IPS DF 19.7 (cell line): Measurements from ENCODE around the gene GABRB1.
"Not testable (repeated sequence)": the region's sequence is repeated elsewhere in the genome, so short reads cannot be mapped to it uniquely, and the experiment has no call there.

Experiments
- DNase-seq: peaks from one replicate; pipeline ENCODE4 v3.0.0-alpha.2; 2013; ENCODE audit warnings: low read depth, low spot score

The GABRB1 gene

DNA sequence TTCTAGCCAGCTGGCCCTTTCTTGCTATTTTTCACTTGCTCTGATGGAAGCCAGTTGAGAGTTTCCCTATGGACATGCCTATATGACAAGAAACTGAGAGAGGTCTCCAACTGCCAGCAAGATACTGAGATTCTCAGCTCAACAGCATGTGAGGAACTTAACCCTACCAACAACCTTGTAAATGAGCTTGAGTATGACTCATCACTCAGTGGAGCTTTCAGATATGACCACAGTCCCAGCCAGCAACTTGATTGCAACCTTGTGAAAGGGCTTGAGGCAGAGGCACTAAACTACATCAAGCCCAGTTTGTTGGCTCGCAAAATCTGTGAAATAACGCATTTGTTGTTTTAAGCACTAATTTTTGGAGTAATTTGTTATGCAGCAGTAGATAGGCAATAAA, 256.4 kb downstream of the GABRB1 start:
- DNase-seq, result peak; percentile 7

DNA sequence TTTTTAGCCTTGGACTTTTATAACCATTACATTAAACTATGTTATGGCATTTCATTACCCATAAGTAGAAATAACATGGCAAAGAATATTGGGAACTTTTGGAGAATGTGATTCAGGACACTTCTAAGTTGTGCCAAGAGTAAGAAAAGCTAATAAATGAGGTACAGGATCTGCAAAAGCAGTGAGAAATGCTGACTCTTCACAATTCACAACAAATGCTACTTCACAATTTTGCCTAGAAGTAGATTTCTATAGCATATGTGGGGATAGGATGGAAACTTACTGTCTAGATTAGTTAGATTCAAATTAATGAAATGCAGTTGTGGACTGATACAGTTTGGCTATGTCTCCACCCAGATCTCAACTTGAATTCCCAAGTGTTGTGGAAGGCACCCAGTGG, 258.4 kb downstream of the GABRB1 start:
- no peak for DNase-seq

DNA sequence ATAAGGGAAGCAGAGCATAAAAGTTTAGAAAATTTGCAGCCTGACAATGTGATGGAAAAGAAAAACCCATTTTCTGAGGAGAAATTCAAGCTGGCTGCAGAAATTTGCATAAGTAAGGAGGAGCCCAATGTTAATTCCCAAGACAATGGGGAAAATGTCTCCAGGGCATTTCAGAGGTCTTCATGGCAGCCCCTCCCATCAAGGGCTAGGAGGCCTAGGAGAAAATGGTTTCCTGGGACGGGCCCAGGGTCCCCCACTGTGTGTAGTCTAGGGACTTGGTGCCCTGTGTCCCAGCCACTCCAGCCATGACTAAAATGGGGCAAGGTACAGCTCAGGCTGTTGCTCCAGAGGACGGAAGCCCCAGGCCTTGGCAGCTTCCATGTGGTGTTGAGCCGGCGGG, 259.5 kb downstream of the GABRB1 start:
- not testable (repeated sequence) for DNase-seq

GRCh38 chr4:47309165-47309564, 277.8 kb downstream of the GABRB1 start:
- no peak for DNase-seq

- DNase-seq, result no peak
Measured at GRCh38 chr4:47312170-47312569, 280.8 kb downstream of the GABRB1 start.

DNA sequence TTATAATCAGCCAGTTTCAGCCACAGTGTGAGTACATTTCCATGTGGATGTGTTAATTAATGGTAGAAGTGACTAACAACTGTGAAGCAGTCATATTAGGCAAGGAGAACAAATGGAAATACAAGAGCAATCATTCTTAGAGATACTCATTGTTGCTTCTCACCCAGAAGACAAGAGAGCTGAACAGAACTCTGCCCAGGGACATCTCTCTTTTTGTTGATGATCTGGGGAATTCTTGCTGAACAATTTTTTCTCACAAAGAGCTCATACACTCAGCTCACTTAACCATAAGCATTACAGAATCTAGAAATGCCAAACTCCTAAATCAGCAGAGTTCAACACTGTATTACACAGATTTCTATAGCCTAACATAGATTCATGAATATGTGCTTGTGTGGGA, 282.0 kb downstream of the GABRB1 start:
- no peak for DNase-seq

- no peak for DNase-seq
Measured at GRCh38 chr4:47315346-47315745, 284.0 kb downstream of the GABRB1 start.

DNA sequence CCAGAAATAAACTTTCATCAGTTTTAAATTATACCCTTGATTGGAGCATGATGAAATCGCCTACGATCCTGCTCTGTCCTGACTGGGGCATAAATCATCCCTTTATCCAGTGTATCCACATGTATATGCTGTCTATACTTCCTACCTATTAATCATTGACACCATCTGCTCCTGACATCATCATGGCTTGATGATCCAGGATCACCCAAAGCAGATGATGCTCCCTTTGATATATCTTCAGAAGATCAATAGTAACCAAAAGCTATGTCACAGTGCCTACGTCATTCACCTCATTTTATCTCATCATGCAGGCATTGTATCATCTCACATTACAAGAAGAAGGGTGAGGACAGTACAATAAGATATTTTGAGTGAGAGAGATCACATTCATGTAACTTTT, 294.7 kb downstream of the GABRB1 start:
- no peak for DNase-seq

DNA sequence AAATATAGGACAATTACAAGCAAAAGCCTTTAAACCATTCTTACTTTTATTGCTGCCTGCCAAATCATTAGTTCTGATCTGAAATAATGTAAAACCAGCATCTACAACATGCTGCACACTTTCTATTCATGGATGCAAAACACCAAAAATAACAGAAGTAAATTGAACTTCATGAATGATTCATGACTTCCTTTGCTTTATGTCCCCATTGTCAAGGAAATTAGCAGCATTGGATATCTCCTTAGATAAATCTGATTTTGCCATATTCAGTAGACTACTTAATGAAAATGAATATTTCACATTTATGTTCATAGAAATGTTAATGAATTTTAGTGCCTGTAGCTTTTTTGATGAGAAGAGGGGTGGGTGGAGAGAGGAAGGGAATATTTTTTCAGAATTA, 299.5 kb downstream of the GABRB1 start:
- DNase-seq, result no peak

- no peak for DNase-seq
Measured at GRCh38 chr4:47334652-47335051, 303.3 kb downstream of the GABRB1 start.

DNA sequence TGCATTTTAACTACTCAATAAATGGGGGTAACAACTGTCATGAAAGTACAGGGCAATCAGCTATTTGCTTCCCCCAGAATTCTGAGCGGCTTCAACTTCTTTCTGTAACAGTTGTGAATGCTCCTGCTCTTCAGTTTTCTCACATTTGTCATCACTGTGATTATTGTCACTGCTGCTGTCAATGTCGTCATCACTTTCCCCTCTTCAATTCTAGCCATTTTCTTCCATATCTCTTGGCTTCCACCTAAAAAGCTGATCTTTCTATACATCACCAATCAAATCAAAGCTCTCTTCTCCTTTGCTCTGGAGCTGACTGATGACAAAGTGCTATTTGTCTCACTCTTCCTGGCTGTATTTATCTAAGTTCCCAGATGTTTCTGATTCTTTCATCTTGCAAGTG, 306.5 kb downstream of the GABRB1 start:
- no peak for DNase-seq

DNA sequence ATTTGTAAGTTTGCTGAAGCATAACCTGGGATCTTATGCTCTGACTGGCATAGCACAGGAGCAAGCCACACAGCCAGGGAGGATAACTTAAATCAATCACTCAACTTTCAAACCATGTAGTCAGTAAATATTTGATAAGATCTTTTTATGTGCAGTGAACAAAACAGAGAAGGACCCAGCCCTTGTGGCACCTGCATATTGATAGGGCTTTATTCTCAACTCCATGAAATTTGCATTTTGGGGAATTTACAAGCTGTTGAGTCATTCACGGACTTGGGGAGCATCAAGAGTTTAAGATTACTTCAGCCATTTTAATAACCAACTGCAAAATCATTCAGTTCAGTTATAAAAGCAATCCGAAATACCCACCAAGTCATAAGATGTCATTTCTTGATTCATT, 309.5 kb downstream of the GABRB1 start:
- DNase-seq, result no peak

DNA sequence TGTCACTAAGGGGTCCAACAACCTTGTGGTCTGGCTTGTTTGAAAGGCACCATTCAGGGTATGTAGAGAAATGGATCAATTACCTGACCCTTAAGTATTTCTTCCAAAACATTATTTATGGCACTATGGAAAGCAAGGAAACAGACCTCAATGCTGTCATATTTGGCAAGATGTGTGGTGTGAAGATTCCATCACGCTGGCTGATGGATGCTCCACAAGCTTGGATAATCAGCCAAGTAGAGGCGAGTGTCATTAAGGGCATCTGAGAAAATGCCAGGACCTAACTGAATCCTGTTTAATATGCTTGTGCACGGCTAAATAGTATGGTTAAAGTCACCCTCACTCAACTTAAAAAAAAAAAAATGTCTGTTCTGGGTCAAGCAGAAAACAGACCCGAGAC, 311.4 kb downstream of the GABRB1 start:
- no peak for DNase-seq

GRCh38 chr4:47349326-47349725, 318.0 kb downstream of the GABRB1 start:
- DNase-seq, result no peak

DNA sequence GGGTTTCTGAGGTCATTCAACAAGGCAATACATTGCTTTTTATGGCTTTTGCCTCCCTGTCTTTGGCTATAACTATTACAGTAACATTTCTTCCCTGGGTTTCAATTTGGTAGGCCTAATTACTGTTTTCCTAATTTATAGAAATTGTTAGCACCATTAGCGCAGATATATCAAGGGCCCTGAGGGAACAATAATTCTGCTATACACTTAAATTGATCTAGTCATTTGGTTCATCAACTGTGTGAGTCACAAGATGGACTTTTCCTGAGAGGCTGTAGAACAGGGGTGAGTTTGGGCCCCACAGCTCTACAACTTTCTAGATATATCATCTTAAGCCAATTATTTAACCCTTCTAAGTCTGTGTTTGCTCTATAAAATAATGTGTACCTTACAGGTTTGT, 324.2 kb downstream of the GABRB1 start:
- DNase-seq, result no peak

DNA sequence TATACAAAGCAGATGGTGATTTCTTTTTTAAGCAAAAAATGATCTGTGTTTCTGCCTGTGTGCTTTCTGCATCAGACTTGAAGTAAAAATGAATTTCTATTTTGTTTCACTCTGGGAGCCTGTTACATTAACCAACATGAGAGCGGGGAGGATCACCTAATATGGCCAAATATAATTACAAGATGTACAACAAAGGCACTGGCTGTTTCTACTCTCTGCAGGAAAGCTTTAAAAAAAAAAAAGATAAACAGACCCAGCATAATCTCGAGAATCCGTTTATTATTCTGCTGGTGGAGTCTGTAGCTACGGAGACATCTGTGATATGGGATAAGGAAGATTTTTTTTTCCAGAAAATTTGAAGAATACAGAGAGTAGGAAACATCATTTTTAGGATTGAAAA, 328.5 kb downstream of the GABRB1 start:
- no peak for DNase-seq

- DNase-seq, result no peak
Measured at GRCh38 chr4:47367761-47368160, 336.4 kb downstream of the GABRB1 start.

DNA sequence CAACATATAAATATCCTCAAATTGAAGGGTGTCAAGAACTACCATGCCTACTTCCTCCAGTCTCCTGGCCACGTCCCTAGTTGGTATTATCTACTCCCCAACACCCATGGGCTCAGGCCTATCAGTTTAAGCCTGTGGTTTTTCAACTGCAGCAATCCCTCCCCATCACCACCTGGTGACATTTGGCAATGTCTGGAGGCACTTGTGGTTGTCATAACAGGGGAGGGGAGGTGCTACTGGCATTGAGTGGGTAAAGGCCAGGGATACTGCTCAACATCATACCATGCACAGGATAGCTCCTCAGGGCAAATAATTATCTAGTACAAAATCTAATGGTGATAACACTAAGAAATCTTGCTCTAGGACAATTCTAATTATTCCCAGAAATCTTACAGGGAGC, 336.8 kb downstream of the GABRB1 start:
- no peak for DNase-seq

GRCh38 chr4:47372561-47372960, 341.2 kb downstream of the GABRB1 start:
- no peak for DNase-seq

- no peak for DNase-seq
Measured at GRCh38 chr4:47373174-47373573, 341.8 kb downstream of the GABRB1 start.

- no peak for DNase-seq
Measured at GRCh38 chr4:47373709-47374108, 342.3 kb downstream of the GABRB1 start.

DNA sequence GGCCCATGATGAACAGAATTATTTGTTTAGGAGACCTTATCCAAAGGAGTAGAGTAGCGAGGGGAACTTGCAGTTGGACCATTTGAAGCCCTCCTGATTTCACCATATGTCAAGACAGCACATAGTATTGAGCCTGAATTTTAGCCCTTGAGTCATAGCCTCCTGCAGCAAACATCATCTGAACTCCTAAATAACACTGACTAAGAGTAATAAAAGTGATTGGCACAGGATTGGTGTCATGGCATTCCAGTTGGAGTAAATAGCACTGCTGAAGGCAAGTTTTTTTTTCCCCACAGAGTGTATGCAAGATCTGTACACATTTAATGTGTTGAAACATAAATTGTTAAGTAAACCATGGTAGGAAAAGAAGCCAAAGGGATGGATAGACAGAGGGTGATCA, 343.1 kb downstream of the GABRB1 start:
- DNase-seq, result no peak

GRCh38 chr4:47378021-47378530, 346.7 kb downstream of the GABRB1 start:
- not testable (repeated sequence) for DNase-seq

DNA sequence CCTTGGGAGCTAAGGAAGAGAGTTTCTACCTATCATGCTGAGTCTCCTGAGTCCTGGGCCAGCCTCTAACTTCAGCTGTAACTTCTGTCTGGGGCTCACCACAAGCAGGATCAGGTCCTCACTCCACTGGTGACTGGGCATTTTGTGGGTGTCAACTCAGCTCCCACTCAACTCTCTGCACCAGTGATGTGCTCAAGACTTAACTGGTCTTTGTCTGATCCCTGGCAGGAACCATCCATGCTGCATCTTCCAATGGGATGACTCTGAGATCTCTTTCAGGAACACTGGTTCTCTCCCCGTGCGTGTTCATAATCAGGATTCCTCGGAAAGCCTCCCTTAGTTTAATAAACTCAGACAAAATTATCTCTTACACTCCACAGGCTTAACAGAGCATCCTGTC, 349.8 kb downstream of the GABRB1 start:
- DNase-seq, result no peak
